Stimulated activated memory B cell treated with anti-CD40 and anti-IgM and Interleukin-4, amounts not matched to agents 10 μg/mL and 1 μg/mL and 100 μg/mL, for 72 hours (primary cell): ENCODE measurements around the gene ARID3A.
A peak's percentile ranks its signal among the peaks of the same experiment; 100 is the strongest.

Experiments used
- ATAC-seq: fragments of 150-1000 bp; cut with Tn5 transposase; 2 replicates; pipeline ENCODE4 v1.10.0; 2021
- H3K27ac Mint-ChIP-seq: one replicate; pipeline ENCODE4 v1.8.0; 2022; ENCODE audit warnings: mild to moderate bottlenecking, mixed read lengths
- H3K27me3 Mint-ChIP-seq: one replicate; pipeline ENCODE4 v1.8.0; 2022; ENCODE audit warnings: mixed read lengths
- H3K36me3 Mint-ChIP-seq: one replicate; pipeline ENCODE4 v1.8.0; 2022; ENCODE audit warnings: mixed read lengths
- H3K4me1 Mint-ChIP-seq: one replicate; pipeline ENCODE4 v1.8.0; 2022; ENCODE audit warnings: mixed read lengths
- H3K4me3 Mint-ChIP-seq: one replicate; pipeline ENCODE4 v1.8.0; 2022; ENCODE audit warnings: mild to moderate bottlenecking, moderate library complexity, mixed read lengths
- H3K9me3 Mint-ChIP-seq: one replicate; pipeline ENCODE4 v1.8.0; 2022; ENCODE audit warnings: mixed read lengths

Gene ARID3A

GRCh38 chr19:964761-965694 is 39.2 kb downstream of the ARID3A start:
- no peaks in the 10 kb centered on the region for H3K9me3 Mint-ChIP-seq
- H3K4me3 Mint-ChIP-seq = no peak overlapping the region
- no peak overlapping the region for H3K27ac Mint-ChIP-seq
- H3K36me3 Mint-ChIP-seq = peaks cover 72% of the 10 kb centered on the region
- no peaks in the 10 kb centered on the region for H3K27me3 Mint-ChIP-seq
- no peak for ATAC-seq
- H3K4me1 Mint-ChIP-seq = peaks cover 5% of the 10 kb centered on the region

GRCh38 chr19:966485-967088 is 40.8 kb downstream of the ARID3A start:
- H3K27ac Mint-ChIP-seq = no peak overlapping the region
- peaks cover 5% of the 10 kb centered on the region for H3K4me1 Mint-ChIP-seq
- H3K9me3 Mint-ChIP-seq = peaks cover 4% of the 10 kb centered on the region
- no peak for ATAC-seq
- no peaks in the 10 kb centered on the region for H3K27me3 Mint-ChIP-seq
- peaks cover 81% of the 10 kb centered on the region for H3K36me3 Mint-ChIP-seq
- H3K4me3 Mint-ChIP-seq = no peak overlapping the region

GRCh38 chr19:970695-971094 is 44.9 kb downstream of the ARID3A start:
- H3K36me3 Mint-ChIP-seq = peaks cover 56% of the 10 kb centered on the region
- no peaks in the 10 kb centered on the region for H3K4me1 Mint-ChIP-seq
- H3K9me3 Mint-ChIP-seq = peaks cover 4% of the 10 kb centered on the region
- H3K4me3 Mint-ChIP-seq = no peak overlapping the region
- H3K27me3 Mint-ChIP-seq = no peaks in the 10 kb centered on the region
- ATAC-seq = no peak
- H3K27ac Mint-ChIP-seq = no peak overlapping the region

- Mint-ChIP-seq H3K36me3 (peaks cover 45% of the 10 kb centered on the region), H3K4me1 (no peaks in the 10 kb centered on the region), H3K9me3 (peaks cover 4% of the 10 kb centered on the region), H3K4me3 (no peak overlapping the region), H3K27ac (no peak overlapping the region), H3K27me3 (no peaks in the 10 kb centered on the region)
- ATAC-seq = no peak
Observed at GRCh38 chr19:971795-972194, 46.0 kb downstream of the ARID3A start.

- no peaks in the 10 kb centered on the region for H3K4me1 Mint-ChIP-seq
- no peak overlapping the region for H3K4me3 Mint-ChIP-seq
- peaks cover 40% of the 10 kb centered on the region for H3K36me3 Mint-ChIP-seq
- ATAC-seq = no peak
- H3K27me3 Mint-ChIP-seq = no peaks in the 10 kb centered on the region
- peaks cover 4% of the 10 kb centered on the region for H3K9me3 Mint-ChIP-seq
- no peak overlapping the region for H3K27ac Mint-ChIP-seq
Observed at GRCh38 chr19:972281-972680, 46.4 kb downstream of the ARID3A start.

- Mint-ChIP-seq H3K27ac (no peak overlapping the region), H3K9me3 (peaks cover 4% of the 10 kb centered on the region), H3K36me3 (peaks cover 27% of the 10 kb centered on the region)
Observed at GRCh38 chr19:973726-974563, 48.1 kb downstream of the ARID3A start.

GRCh38 chr19:974564-975257 is 48.9 kb downstream of the ARID3A start:
- no peak for ATAC-seq
- no peaks in the 10 kb centered on the region for H3K27me3 Mint-ChIP-seq
- no peak overlapping the region for H3K27ac Mint-ChIP-seq
- no peaks in the 10 kb centered on the region for H3K4me1 Mint-ChIP-seq
- no peak overlapping the region for H3K4me3 Mint-ChIP-seq
- peaks cover 4% of the 10 kb centered on the region for H3K9me3 Mint-ChIP-seq
- peaks cover 23% of the 10 kb centered on the region for H3K36me3 Mint-ChIP-seq

More at GRCh38 chr19:973726-974563, 48.1 kb downstream of the ARID3A start:
- H3K27me3 Mint-ChIP-seq = no peaks in the 10 kb centered on the region
- H3K4me1 Mint-ChIP-seq = no peaks in the 10 kb centered on the region
- ATAC-seq = peak; percentile 38
- H3K4me3 Mint-ChIP-seq = no peak overlapping the region

GRCh38 chr19:976476-976875 is 50.6 kb downstream of the ARID3A start:
- Mint-ChIP-seq H3K27me3 (no peaks in the 10 kb centered on the region), H3K9me3 (no peaks in the 10 kb centered on the region), H3K27ac (no peak overlapping the region), H3K4me1 (peaks cover 8% of the 10 kb centered on the region), H3K4me3 (no peak overlapping the region), H3K36me3 (peaks cover 12% of the 10 kb centered on the region)
- no peak for ATAC-seq

- H3K36me3 Mint-ChIP-seq = peaks cover 7% of the 10 kb centered on the region
- peak; percentile 21 for ATAC-seq
Observed at GRCh38 chr19:977058-977464, 51.2 kb downstream of the ARID3A start.

GRCh38 chr19:979318-979741 is 53.5 kb downstream of the ARID3A start:
- Mint-ChIP-seq H3K27me3 (no peaks in the 10 kb centered on the region), H3K36me3 (no peaks in the 10 kb centered on the region), H3K4me3 (no peak overlapping the region), H3K4me1 (peaks cover 11% of the 10 kb centered on the region), H3K9me3 (no peaks in the 10 kb centered on the region), H3K27ac (no peak overlapping the region)
- peak; percentile 32 for ATAC-seq

More at GRCh38 chr19:977058-977464, 51.2 kb downstream of the ARID3A start:
- H3K9me3 Mint-ChIP-seq = no peaks in the 10 kb centered on the region
- no peak overlapping the region for H3K27ac Mint-ChIP-seq
- H3K27me3 Mint-ChIP-seq = no peaks in the 10 kb centered on the region
- H3K4me3 Mint-ChIP-seq = no peak overlapping the region
- H3K4me1 Mint-ChIP-seq = peaks cover 8% of the 10 kb centered on the region

- no peak overlapping the region for H3K4me3 Mint-ChIP-seq
- no peaks in the 10 kb centered on the region for H3K36me3 Mint-ChIP-seq
- no peak for ATAC-seq
- H3K27me3 Mint-ChIP-seq = no peaks in the 10 kb centered on the region
- H3K9me3 Mint-ChIP-seq = no peaks in the 10 kb centered on the region
- H3K27ac Mint-ChIP-seq = peak overlapping the region; percentile 65
- peaks cover 21% of the 10 kb centered on the region for H3K4me1 Mint-ChIP-seq
Observed at GRCh38 chr19:980133-980998, 54.5 kb downstream of the ARID3A start.

GRCh38 chr19:982567-983170 is 56.8 kb downstream of the ARID3A start:
- Mint-ChIP-seq H3K4me3 (peak overlapping the region; percentile 51), H3K4me1 (peaks cover 27% of the 10 kb centered on the region), H3K27ac (no peak overlapping the region), H3K36me3 (peaks cover 10% of the 10 kb centered on the region), H3K9me3 (no peaks in the 10 kb centered on the region), H3K27me3 (no peaks in the 10 kb centered on the region)
- ATAC-seq = peak; percentile 89

GRCh38 chr19:984165-984967 is 58.5 kb downstream of the ARID3A start, which contains the start of gene WDR18:
Gene WDR18, plus strand, starts transcription at chr19:984345. Its CDS starts 9 bp downstream, at chr19:984354.
- H3K27me3 Mint-ChIP-seq = no peaks in the 10 kb centered on the region
- peak; percentile 93 for ATAC-seq
- H3K4me3 Mint-ChIP-seq = peak within 1 kb of the TSS; percentile 95
- no peaks in the 10 kb centered on the region for H3K9me3 Mint-ChIP-seq
- peaks cover 27% of the 10 kb centered on the region for H3K36me3 Mint-ChIP-seq
- peak within 1 kb of the TSS; percentile 91 for H3K27ac Mint-ChIP-seq
- H3K4me1 Mint-ChIP-seq = peaks cover 27% of the 10 kb centered on the region
